HG02798 (cell line): ENCODE data around the gene GALNT14.

Source experiments
- ATAC-seq: cut with Tn5 transposase; IDR thresholded peaks from one replicate; pipeline ENCODE4 v1.9.1; 2021; ENCODE audit warnings: mild to moderate bottlenecking; ENCODE audit not compliant: unreplicated experiment, poor library complexity

The GALNT14 gene

GRCh38 chr2:31020713-31021112 is 117.5 kb downstream of the GALNT14 start:
- no peak for ATAC-seq

- ATAC-seq: no peak
Measured at GRCh38 chr2:31018280-31018679, 120.0 kb downstream of the GALNT14 start.

- ATAC-seq: no peak
Measured at GRCh38 chr2:31016648-31017047, 121.6 kb downstream of the GALNT14 start.

GRCh38 chr2:31014516-31014915 is 123.7 kb downstream of the GALNT14 start:
- no peak for ATAC-seq

- no peak for ATAC-seq
Measured at GRCh38 chr2:31013301-31013700, 124.9 kb downstream of the GALNT14 start.

GRCh38 chr2:31012406-31012805 is 125.8 kb downstream of the GALNT14 start:
- ATAC-seq: no peak

- no peak for ATAC-seq
Measured at GRCh38 chr2:31011587-31011986, 126.7 kb downstream of the GALNT14 start.

GRCh38 chr2:31008561-31009114 is 129.6 kb downstream of the GALNT14 start:
- no peak for ATAC-seq

GRCh38 chr2:31004257-31004656 is 134.0 kb downstream of the GALNT14 start:
- ATAC-seq: no peak

GRCh38 chr2:31003749-31004148 is 134.5 kb downstream of the GALNT14 start:
- no peak for ATAC-seq

- no peak for ATAC-seq
Measured at GRCh38 chr2:31002537-31003150, 135.6 kb downstream of the GALNT14 start.

- no peak for ATAC-seq
Measured at GRCh38 chr2:31000970-31001369, 137.3 kb downstream of the GALNT14 start.

- ATAC-seq: no peak
Measured at GRCh38 chr2:30998672-30999071, 139.6 kb downstream of the GALNT14 start.

- ATAC-seq: no peak
Measured at GRCh38 chr2:30997979-30998378, 140.3 kb downstream of the GALNT14 start.

GRCh38 chr2:30994227-30995056 is 143.8 kb downstream of the GALNT14 start:
- ATAC-seq: no peak

- no peak for ATAC-seq
Measured at GRCh38 chr2:30992781-30993180, 145.5 kb downstream of the GALNT14 start.

GRCh38 chr2:30990671-30991070 is 147.6 kb downstream of the GALNT14 start:
- ATAC-seq: no peak

- no peak for ATAC-seq
Measured at GRCh38 chr2:30990176-30990575, 148.1 kb downstream of the GALNT14 start.

GRCh38 chr2:30989746-30990145 is 148.5 kb downstream of the GALNT14 start:
- no peak for ATAC-seq

GRCh38 chr2:30987566-30987965 is 150.7 kb downstream of the GALNT14 start:
- ATAC-seq: no peak

- ATAC-seq: no peak
Measured at GRCh38 chr2:30986231-30986580, 152.0 kb downstream of the GALNT14 start.
